GM12865 (cell line): Measurements from ENCODE around the gene PANK2.
A peak's percentile ranks its signal among the peaks of the same experiment; 100 is the strongest.

ENCODE experiments used
- DNase-seq: peaks from one replicate; pipeline ENCODE4 v3.0.0; 2010; ENCODE audit warnings: low read depth
- H3K4me3 ChIP-seq: 2 replicates; pipeline ENCODE4 v1.5.1; 2011; ENCODE audit warnings: mild to moderate bottlenecking, low read depth, low read length, control low read depth
- CTCF ChIP-seq: IDR thresholded peaks from 2 replicates; pipeline ENCODE4 v1.5.1; 2011; ENCODE audit warnings: low read length, control low read depth, low read depth, inconsistent platforms; ENCODE audit not compliant: insufficient read depth; ENCODE audit errors: missing control alignments

The PANK2 gene

GRCh38 chr20:3863317-3863716 is 25.9 kb upstream of the PANK2 start:
- TF ChIP-seq CTCF, result no peak
- peak; percentile 54 for DNase-seq
- H3K4me3 ChIP-seq, result no peak overlapping the region

- DNase-seq, result no peak
- TF ChIP-seq CTCF, result no peak
Observed at GRCh38 chr20:3864518-3864917, 24.7 kb upstream of the PANK2 start.

GRCh38 chr20:3865152-3865886 is 23.9 kb upstream of the PANK2 start:
- no peak for DNase-seq
- TF ChIP-seq CTCF, result no peak
- no peak overlapping the region for H3K4me3 ChIP-seq

More at GRCh38 chr20:3864518-3864917, 24.7 kb upstream of the PANK2 start:
- H3K4me3 ChIP-seq, result no peak overlapping the region

GRCh38 chr20:3865887-3866407 is 23.2 kb upstream of the PANK2 start:
- no peak for TF ChIP-seq CTCF
- DNase-seq, result no peak
- H3K4me3 ChIP-seq, result no peak overlapping the region

GRCh38 chr20:3866464-3866863 is 22.7 kb upstream of the PANK2 start:
- no peak for DNase-seq
- no peak overlapping the region for H3K4me3 ChIP-seq
- TF ChIP-seq CTCF, result no peak

GRCh38 chr20:3867802-3868201 is 21.4 kb upstream of the PANK2 start:
- DNase-seq, result no peak
- H3K4me3 ChIP-seq, result no peak overlapping the region
- no peak for TF ChIP-seq CTCF
